ENCODE data around the gene RGS9BP.

- no peak for TF ChIP-seq CTCF (IDR thresholded peaks at IDR 0.05)
- TF ChIP-seq POLR2A (IDR thresholded peaks at IDR 0.05) = no peak
Observed at GRCh38 chr19:32627714-32628270, 47.9 kb upstream of the RGS9BP start.

All from body of pancreas (tissue), 4 donors.